Measurements from ENCODE around the gene TBC1D3H.
"Not testable (repeated sequence)": the region's sequence is repeated elsewhere in the genome, so short reads cannot be mapped to it uniquely, and the experiment has no call there.

TBC1D3H gene

GRCh38 chr17:36388385-36389245 lies at the start of gene TBC1D3H:
Gene TBC1D3H, minus strand, starts transcription at chr17:36388435. Its CDS starts 1,540 bp downstream, at chr17:36386895.
- not testable (repeated sequence) for DNase-seq

- not testable (repeated sequence) for DNase-seq
Observed at GRCh38 chr17:36428891-36429290, 40.7 kb upstream of the TBC1D3H start.

GRCh38 chr17:36415180-36415941 lies 27.1 kb upstream of the TBC1D3H start:
- DNase-seq = not testable (repeated sequence)

GRCh38 chr17:36390943-36391645 lies 2.9 kb upstream of the TBC1D3H start:
- not testable (repeated sequence) for DNase-seq

GRCh38 chr17:36375938-36376337 lies 12.3 kb downstream of the TBC1D3H start:
- not testable (repeated sequence) for DNase-seq

GRCh38 chr17:36362496-36362895 lies 25.7 kb downstream of the TBC1D3H start:
- DNase-seq = not testable (repeated sequence)

Data from anterior cingulate cortex (tissue), 58 donors.